Astrocyte (in vitro differentiated cells and primary cell): ENCODE results near the gene LIPG.

Source experiments
- EZH2 ChIP-seq: IDR thresholded peaks from 2 replicates; pipeline ENCODE4 v1.6.1; 2012; ENCODE audit warnings: mild to moderate bottlenecking, low read length, inconsistent platforms; ENCODE audit not compliant: insufficient read depth
- TF ChIP-seq, protein P1 (sequence below): IDR thresholded peaks from 2 replicates; pipeline ENCODE4 v1.5.1; 2011; ENCODE audit warnings: low read depth, mild to moderate bottlenecking, inconsistent platforms, low read length, moderate library complexity; ENCODE audit not compliant: insufficient read depth

DNA sequence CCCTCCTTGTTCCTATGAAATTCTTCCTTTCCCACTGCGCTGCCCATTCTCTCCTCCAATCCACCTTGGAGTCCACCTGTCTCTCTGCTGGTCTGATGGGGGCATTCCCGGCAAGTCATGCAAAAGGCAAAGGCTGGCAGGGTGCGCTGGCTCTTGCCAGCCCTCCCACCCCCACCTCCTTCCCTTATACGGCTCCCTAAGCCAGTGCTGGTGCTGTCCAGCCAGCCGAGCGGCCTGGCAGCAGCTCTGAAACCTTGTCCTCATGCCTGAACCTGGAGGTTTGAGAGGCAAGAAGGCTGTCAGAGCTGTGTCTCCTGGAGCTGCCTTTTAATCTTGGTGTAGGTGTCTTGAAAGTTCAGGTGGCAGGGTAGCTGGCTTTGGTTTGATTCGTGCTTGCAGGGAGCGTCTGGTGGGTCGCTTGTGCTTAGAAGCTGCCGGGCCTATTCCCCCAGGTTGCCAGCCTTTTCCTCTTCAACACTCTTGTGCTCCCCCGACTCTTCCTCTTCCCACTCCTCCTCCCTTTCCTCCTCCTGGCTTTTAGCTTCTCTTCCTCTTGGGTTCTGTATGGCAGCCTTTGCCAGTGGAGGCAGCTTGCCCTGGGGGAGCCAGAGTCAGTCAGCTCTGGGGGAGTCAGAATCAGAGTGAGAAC lies 748 bp downstream of the LIPG start:
- TF ChIP-seq, protein P1, sequence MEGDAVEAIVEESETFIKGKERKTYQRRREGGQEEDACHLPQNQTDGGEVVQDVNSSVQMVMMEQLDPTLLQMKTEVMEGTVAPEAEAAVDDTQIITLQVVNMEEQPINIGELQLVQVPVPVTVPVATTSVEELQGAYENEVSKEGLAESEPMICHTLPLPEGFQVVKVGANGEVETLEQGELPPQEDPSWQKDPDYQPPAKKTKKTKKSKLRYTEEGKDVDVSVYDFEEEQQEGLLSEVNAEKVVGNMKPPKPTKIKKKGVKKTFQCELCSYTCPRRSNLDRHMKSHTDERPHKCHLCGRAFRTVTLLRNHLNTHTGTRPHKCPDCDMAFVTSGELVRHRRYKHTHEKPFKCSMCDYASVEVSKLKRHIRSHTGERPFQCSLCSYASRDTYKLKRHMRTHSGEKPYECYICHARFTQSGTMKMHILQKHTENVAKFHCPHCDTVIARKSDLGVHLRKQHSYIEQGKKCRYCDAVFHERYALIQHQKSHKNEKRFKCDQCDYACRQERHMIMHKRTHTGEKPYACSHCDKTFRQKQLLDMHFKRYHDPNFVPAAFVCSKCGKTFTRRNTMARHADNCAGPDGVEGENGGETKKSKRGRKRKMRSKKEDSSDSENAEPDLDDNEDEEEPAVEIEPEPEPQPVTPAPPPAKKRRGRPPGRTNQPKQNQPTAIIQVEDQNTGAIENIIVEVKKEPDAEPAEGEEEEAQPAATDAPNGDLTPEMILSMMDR = no peak
- no peak for TF ChIP-seq EZH2
